GM18505 (cell line): ENCODE data around the gene CTNNB1.

Experiments used
- ATAC-seq: cut with Tn5 transposase; IDR thresholded peaks from one replicate; pipeline ENCODE4 v1.9.1; 2021; ENCODE audit not compliant: unreplicated experiment
- POLR2A ChIP-seq: IDR thresholded peaks from 4 replicates; pipeline ENCODE4 v1.6.1; 2011; ENCODE audit warnings: borderline replicate concordance; ENCODE audit not compliant: insufficient read depth, insufficient read length; ENCODE audit errors: extremely low read depth

The CTNNB1 gene

GRCh38 chr3:41176596-41176995, 22.7 kb upstream of the CTNNB1 start:
- TF ChIP-seq POLR2A, result no peak
- no peak for ATAC-seq

GRCh38 chr3:41178576-41178975, 20.7 kb upstream of the CTNNB1 start:
- no peak for ATAC-seq
- TF ChIP-seq POLR2A, result no peak

- TF ChIP-seq POLR2A, result no peak
- no peak for ATAC-seq
Observed at GRCh38 chr3:41180396-41180795, 18.9 kb upstream of the CTNNB1 start.

- TF ChIP-seq POLR2A, result no peak
- ATAC-seq, result no peak
Observed at GRCh38 chr3:41182504-41183059, 16.7 kb upstream of the CTNNB1 start.

GRCh38 chr3:41184394-41184793, 14.9 kb upstream of the CTNNB1 start:
- no peak for ATAC-seq
- TF ChIP-seq POLR2A, result no peak

GRCh38 chr3:41186297-41186696, 13.0 kb upstream of the CTNNB1 start:
- ATAC-seq, result no peak
- TF ChIP-seq POLR2A, result no peak

- no peak for TF ChIP-seq POLR2A
- ATAC-seq, result no peak
Observed at GRCh38 chr3:41188306-41188705, 11.0 kb upstream of the CTNNB1 start.

- ATAC-seq, result peak; percentile 56
- TF ChIP-seq POLR2A, result no peak
Observed at GRCh38 chr3:41190509-41191284, 8.6 kb upstream of the CTNNB1 start.

GRCh38 chr3:41192885-41193284, 6.4 kb upstream of the CTNNB1 start:
- TF ChIP-seq POLR2A, result no peak
- ATAC-seq, result no peak

GRCh38 chr3:41193794-41194539, 5.3 kb upstream of the CTNNB1 start:
- no peak for TF ChIP-seq POLR2A
- ATAC-seq, result no peak

GRCh38 chr3:41194701-41195100, 4.6 kb upstream of the CTNNB1 start:
- ATAC-seq, result no peak
- TF ChIP-seq POLR2A, result no peak

- ATAC-seq, result no peak
- no peak for TF ChIP-seq POLR2A
Observed at GRCh38 chr3:41195946-41196345, 3.4 kb upstream of the CTNNB1 start.

GRCh38 chr3:41196499-41197410, 2.5 kb upstream of the CTNNB1 start:
- no peak for ATAC-seq
- no peak for TF ChIP-seq POLR2A
